ENCODE data around the gene PIK3C3. TPM values are rescaled to one million over a fixed set of nuclear protein-coding genes. Genes with fewer than 3 reads are reported as not detected.

The PIK3C3 gene
- total RNA-seq, 2 donors from 2014 or later = 23.1 to 31.0 TPM

DNA sequence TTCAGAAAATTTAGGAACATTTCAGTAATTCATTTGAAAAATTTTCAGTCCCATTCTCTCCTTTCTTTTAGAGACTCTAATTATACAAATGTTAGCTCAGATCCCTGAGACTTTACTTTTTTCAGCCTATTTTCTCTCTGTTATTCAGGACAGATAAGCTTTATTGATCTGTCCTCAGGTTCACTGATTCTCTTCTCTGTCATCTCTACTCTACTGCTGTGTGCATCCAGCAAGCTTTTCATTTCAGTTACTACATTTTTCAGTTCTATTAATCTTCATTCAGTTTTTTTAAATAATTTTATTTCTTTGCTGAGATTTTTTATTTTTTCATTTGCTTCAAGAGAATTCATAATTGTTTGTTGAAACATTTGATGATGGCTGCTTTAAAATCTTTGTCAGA is 22.1 kb upstream of the PIK3C3 start:
- H3K4me3 ChIP-seq = no peak overlapping the region
- H3K9me3 ChIP-seq = no peaks in the 10 kb centered on the region
- DNase-seq (no peak), ATAC-seq (no peak)
- intact Hi-C loops (cut with DNase I) = no loop called here
- no peaks in the 10 kb centered on the region for H3K36me3 ChIP-seq (replicated peaks in 1 of 2; ENCODE audit: insufficient read depth in 1 of 2, low read depth in 2 of 2)
- no peaks in the 10 kb centered on the region for H3K27me3 ChIP-seq
- H3K4me1 ChIP-seq = no peaks in the 10 kb centered on the region
- no peak overlapping the region for H3K27ac ChIP-seq
- no peak for TF ChIP-seq POLR2A (IDR thresholded peaks at IDR 0.05)
- no peak for TF ChIP-seq CTCF (IDR thresholded peaks at IDR 0.05)

DNA sequence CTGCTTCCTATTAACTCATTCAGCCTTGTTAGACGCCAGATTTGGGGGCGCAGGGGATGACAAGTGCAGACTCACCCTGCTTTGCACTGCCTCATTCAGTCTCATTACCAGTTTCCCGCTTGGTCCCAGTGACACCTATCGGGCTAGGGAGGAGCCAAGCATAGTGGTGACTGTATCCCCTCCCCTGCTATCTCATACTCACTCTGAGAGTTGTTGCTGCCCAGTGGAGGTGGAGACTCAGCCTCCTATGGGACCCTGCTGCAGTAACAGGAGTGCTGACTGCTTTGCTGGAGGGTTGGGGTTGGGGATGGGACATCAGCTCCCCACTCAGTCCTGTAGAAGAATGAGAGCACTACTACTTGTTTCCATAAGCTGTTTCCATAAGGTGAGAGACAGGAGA is 21.3 kb upstream of the PIK3C3 start:
- no peaks in the 10 kb centered on the region for H3K4me1 ChIP-seq
- ATAC-seq (no peak), DNase-seq (no peak)
- intact Hi-C loops (cut with DNase I) = no loop called here
- no peaks in the 10 kb centered on the region for H3K9me3 ChIP-seq
- 53 to 74% methylated on average over 3 to 4 of the region's 4 CpGs for WGBS, 2 donors
- H3K27me3 ChIP-seq = no peaks in the 10 kb centered on the region
- no peak overlapping the region for H3K27ac ChIP-seq
- no peaks in the 10 kb centered on the region for H3K36me3 ChIP-seq (replicated peaks in 1 of 2; ENCODE audit: insufficient read depth in 1 of 2, low read depth in 2 of 2)
- no peak for TF ChIP-seq CTCF (IDR thresholded peaks at IDR 0.05)
- no peak for TF ChIP-seq POLR2A (IDR thresholded peaks at IDR 0.05)
- no peak overlapping the region for H3K4me3 ChIP-seq

- DNase-seq = no peak
- no peak for ATAC-seq
- TF ChIP-seq CTCF (IDR thresholded peaks at IDR 0.05) (no peak), POLR2A (IDR thresholded peaks at IDR 0.05) (no peak)
- H3K9me3 ChIP-seq = no peaks in the 10 kb centered on the region
- no peak overlapping the region for H3K4me3 ChIP-seq
- no peaks in the 10 kb centered on the region for H3K27me3 ChIP-seq
- intact Hi-C loops (cut with DNase I) = no loop called here
- H3K4me1 ChIP-seq = no peaks in the 10 kb centered on the region
- no peaks in the 10 kb centered on the region for H3K36me3 ChIP-seq (replicated peaks in 1 of 2; ENCODE audit: insufficient read depth in 1 of 2, low read depth in 2 of 2)
- H3K27ac ChIP-seq = no peak overlapping the region
- WGBS, 2 donors = 29 to 49% methylated on average over 2 of the region's 2 CpGs
Measured at GRCh38 chr18:41936471-41937134, 18.4 kb upstream of the PIK3C3 start.

- intact Hi-C loops (cut with DNase I) = no loop called here
- DNase-seq (no peak), ATAC-seq (no peak)
- Histone ChIP-seq H3K9me3 (no peaks in the 10 kb centered on the region), H3K27me3 (no peaks in the 10 kb centered on the region), H3K4me1 (no peaks in the 10 kb centered on the region), H3K36me3 (replicated peaks in 1 of 2; ENCODE audit: insufficient read depth in 1 of 2, low read depth in 2 of 2) (no peaks in the 10 kb centered on the region), H3K27ac (no peak overlapping the region), H3K4me3 (no peak overlapping the region)
- TF ChIP-seq POLR2A (IDR thresholded peaks at IDR 0.05) (no peak), CTCF (IDR thresholded peaks at IDR 0.05) (no peak)
- WGBS, 2 donors = 91 to 100% methylated on average over 2 of the region's 2 CpGs
Measured at GRCh38 chr18:41938445-41938844, 16.6 kb upstream of the PIK3C3 start.

DNA sequence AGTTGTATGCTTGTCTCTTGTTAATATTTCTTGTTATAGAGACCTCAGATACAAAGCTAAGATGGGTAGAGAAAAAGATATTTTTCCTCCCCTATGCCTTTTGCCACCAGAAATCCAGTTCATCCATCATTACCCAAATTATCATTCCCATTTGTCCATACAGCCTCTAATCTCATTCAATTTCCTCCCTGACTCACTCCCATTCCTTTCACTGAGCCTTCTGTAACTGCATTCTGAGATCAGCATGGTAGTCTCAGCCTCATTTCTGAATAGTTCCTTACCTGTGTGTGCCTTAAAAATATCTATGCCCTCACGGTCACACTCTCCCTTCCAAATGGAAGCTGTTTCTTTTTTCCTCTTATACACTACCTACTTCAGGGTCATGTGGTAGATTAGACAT is 15.7 kb upstream of the PIK3C3 start:
- Histone ChIP-seq H3K4me3 (no peak overlapping the region), H3K36me3 (replicated peaks in 1 of 2; ENCODE audit: insufficient read depth in 1 of 2, low read depth in 2 of 2) (no peaks in the 10 kb centered on the region), H3K27me3 (no peaks in the 10 kb centered on the region), H3K4me1 (no peaks in the 10 kb centered on the region), H3K27ac (no peak overlapping the region), H3K9me3 (no peaks in the 10 kb centered on the region)
- ATAC-seq (no peak), DNase-seq (no peak)
- intact Hi-C loops (cut with DNase I) = no loop called here
- no peak for TF ChIP-seq POLR2A (IDR thresholded peaks at IDR 0.05)
- TF ChIP-seq CTCF (IDR thresholded peaks at IDR 0.05) = no peak
- WGBS, 2 donors = 56 to 70% methylated on average over 1 of the region's 1 CpG
